ENCODE measurements around the gene PHACTR1.

The PHACTR1 gene

DNA sequence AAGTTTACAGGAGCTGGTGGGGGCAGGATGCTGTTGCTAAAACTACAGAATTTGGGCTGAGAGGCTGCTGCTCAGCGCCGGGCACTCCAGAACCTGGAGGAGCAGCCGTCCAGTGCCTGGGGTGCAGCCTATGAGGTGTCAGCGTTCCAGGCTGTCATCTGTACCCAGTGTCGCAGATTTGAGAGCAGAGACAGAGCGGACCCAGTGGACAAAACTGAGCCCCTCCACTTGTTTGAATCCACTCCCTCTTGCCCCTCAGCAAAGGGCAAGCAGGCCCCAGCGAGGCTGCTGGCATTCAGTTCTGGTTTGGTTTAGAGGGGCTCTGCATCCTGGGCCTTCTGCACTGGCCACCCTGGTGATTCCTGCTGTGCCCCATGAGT is 467.5 kb downstream of the PHACTR1 start:
- CTCF ChIA-PET: no interaction called here

GRCh38 chr6:13184547-13184946 is 468.0 kb downstream of the PHACTR1 start:
- no peak for TF ChIP-seq SP1 (IDR thresholded peaks at IDR 0.05)
- no peak for TF ChIP-seq FOXA1 (IDR thresholded peaks at IDR 0.05)
- no peak for TF ChIP-seq HDGF (IDR thresholded peaks at IDR 0.05; ENCODE audit: borderline replicate concordance)
- TF ChIP-seq LEF1 (IDR thresholded peaks at IDR 0.05; ENCODE audit: borderline replicate concordance): no peak
- no peak for TF ChIP-seq FOXM1 (IDR thresholded peaks at IDR 0.05; ENCODE audit: borderline replicate concordance)
- TF ChIP-seq ARNT (IDR thresholded peaks at IDR 0.05): no peak
- TF ChIP-seq CTBP1 (IDR thresholded peaks at IDR 0.05; ENCODE audit: borderline replicate concordance): no peak
- no peak for TF ChIP-seq TARDBP (IDR thresholded peaks at IDR 0.05)
- TF ChIP-seq BHLHE40 (IDR thresholded peaks at IDR 0.05; ENCODE audit: borderline replicate concordance): no peak
- no peak for DNase-seq (ENCODE audit: extremely low spot score)
- POLR2A ChIA-PET: no interaction called here
- CTCF ChIA-PET: no interaction called here

More for the DNA sequence above, 467.5 kb downstream of the PHACTR1 start:
- no peak for DNase-seq (ENCODE audit: extremely low spot score)
- TF ChIP-seq FOXA1 (IDR thresholded peaks at IDR 0.05): no peak
- TF ChIP-seq ELF4 (IDR thresholded peaks at IDR 0.05): no peak
- no peak for TF ChIP-seq HDGF (IDR thresholded peaks at IDR 0.05; ENCODE audit: borderline replicate concordance)
- no peak for TF ChIP-seq FOXM1 (IDR thresholded peaks at IDR 0.05; ENCODE audit: borderline replicate concordance)
- TF ChIP-seq PKNOX1 (IDR thresholded peaks at IDR 0.05): no peak
- TF ChIP-seq SP1 (IDR thresholded peaks at IDR 0.05): no peak
- TF ChIP-seq FOXK2 (IDR thresholded peaks at IDR 0.05): no peak
- TF ChIP-seq BHLHE40 (IDR thresholded peaks at IDR 0.05; ENCODE audit: borderline replicate concordance): no peak
- TF ChIP-seq CTBP1 (IDR thresholded peaks at IDR 0.05; ENCODE audit: borderline replicate concordance): no peak
- TF ChIP-seq ZNF384 (IDR thresholded peaks at IDR 0.05): no peak
- TF ChIP-seq LEF1 (IDR thresholded peaks at IDR 0.05; ENCODE audit: borderline replicate concordance): no peak
- TF ChIP-seq ARNT (IDR thresholded peaks at IDR 0.05): no peak
- TF ChIP-seq SUZ12 (IDR thresholded peaks at IDR 0.05): no peak
- TF ChIP-seq L3MBTL2 (conservative IDR thresholded peaks at IDR 0.05): no peak
- no peak for TF ChIP-seq TARDBP (IDR thresholded peaks at IDR 0.05)
- TF ChIP-seq NFRKB (IDR thresholded peaks at IDR 0.05): no peak
- POLR2A ChIA-PET: no interaction called here

DNA sequence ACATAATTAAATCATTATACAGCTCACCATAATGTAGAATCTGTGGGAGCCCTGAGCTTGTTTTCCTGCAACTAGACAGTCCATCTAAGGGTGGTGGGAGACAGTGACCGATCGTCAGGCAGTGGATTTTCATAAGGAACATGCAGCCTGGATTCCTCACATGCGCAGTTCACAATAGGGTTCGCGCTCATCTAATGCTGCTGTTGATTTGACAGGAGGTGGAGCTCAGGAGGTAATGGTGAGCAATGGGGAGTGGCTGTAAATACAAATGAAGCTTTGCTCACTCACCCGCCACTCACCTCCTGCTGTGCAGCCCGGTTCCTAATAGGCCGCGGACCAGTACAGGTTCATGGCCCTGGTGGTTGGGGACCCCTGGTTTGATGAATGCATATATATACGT is 470.3 kb downstream of the PHACTR1 start:
- ChIA-PET POLR2A (interaction anchor here (2.8 kb wide), 1 partner anchor 142 kb away, joined by 7 read pairs; the partner anchor contains the start of gene TBC1D7), CTCF (no interaction called here)
- no peak for TF ChIP-seq SUZ12 (IDR thresholded peaks at IDR 0.05)
- TF ChIP-seq CTBP1 (IDR thresholded peaks at IDR 0.05; ENCODE audit: borderline replicate concordance): no peak
- TF ChIP-seq SP1 (IDR thresholded peaks at IDR 0.05): no peak
- TF ChIP-seq FOXK2 (IDR thresholded peaks at IDR 0.05): no peak
- no peak for TF ChIP-seq NFRKB (IDR thresholded peaks at IDR 0.05)
- TF ChIP-seq TARDBP (IDR thresholded peaks at IDR 0.05): no peak
- no peak for TF ChIP-seq PKNOX1 (IDR thresholded peaks at IDR 0.05)
- TF ChIP-seq FOXA1 (IDR thresholded peaks at IDR 0.05): no peak
- TF ChIP-seq LEF1 (IDR thresholded peaks at IDR 0.05; ENCODE audit: borderline replicate concordance): no peak
- no peak for TF ChIP-seq ZNF384 (IDR thresholded peaks at IDR 0.05)
- no peak for TF ChIP-seq BHLHE40 (IDR thresholded peaks at IDR 0.05; ENCODE audit: borderline replicate concordance)
- DNase-seq (ENCODE audit: extremely low spot score): no peak

DNA sequence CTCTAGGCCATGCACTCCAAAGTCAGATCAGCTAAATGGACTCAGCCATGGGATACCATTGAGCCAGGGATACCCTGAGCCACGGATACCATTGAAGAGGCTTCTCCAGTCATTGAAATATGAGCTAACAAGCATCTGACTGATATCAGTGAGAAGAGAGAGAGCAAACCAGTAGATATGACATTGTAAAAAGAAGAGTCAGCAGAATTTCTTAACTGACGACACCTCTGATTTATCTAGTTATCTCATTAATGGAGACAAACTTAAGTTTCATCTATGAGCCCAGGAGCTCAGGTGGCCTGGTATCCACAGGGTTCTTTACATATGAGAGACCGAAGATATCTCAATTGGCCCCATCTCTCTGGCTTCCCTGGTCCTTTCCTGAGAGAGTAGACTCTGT is 471.1 kb downstream of the PHACTR1 start:
- CTCF ChIA-PET: no interaction called here
- POLR2A ChIA-PET: interaction anchor here (2.8 kb wide), 1 partner anchor 141 kb away, joined by 7 read pairs; the partner anchor contains the start of gene TBC1D7
- TF ChIP-seq HDGF (IDR thresholded peaks at IDR 0.05; ENCODE audit: borderline replicate concordance) (no peak), FOXA1 (IDR thresholded peaks at IDR 0.05) (no peak)
- no peak for DNase-seq (ENCODE audit: extremely low spot score)

GRCh38 chr6:13188306-13188705 is 471.7 kb downstream of the PHACTR1 start:
- CTCF ChIA-PET: no interaction called here
- TF ChIP-seq ELF4 (IDR thresholded peaks at IDR 0.05) (no peak), ZNF384 (IDR thresholded peaks at IDR 0.05) (no peak), FOXK2 (IDR thresholded peaks at IDR 0.05) (no peak), NFRKB (IDR thresholded peaks at IDR 0.05) (no peak), TARDBP (IDR thresholded peaks at IDR 0.05) (no peak), LEF1 (IDR thresholded peaks at IDR 0.05; ENCODE audit: borderline replicate concordance) (no peak), CTBP1 (IDR thresholded peaks at IDR 0.05; ENCODE audit: borderline replicate concordance) (no peak), HDGF (IDR thresholded peaks at IDR 0.05; ENCODE audit: borderline replicate concordance) (no peak), FOXM1 (IDR thresholded peaks at IDR 0.05; ENCODE audit: borderline replicate concordance) (no peak), L3MBTL2 (conservative IDR thresholded peaks at IDR 0.05) (no peak), SUZ12 (IDR thresholded peaks at IDR 0.05) (no peak), PKNOX1 (IDR thresholded peaks at IDR 0.05) (no peak), ARNT (IDR thresholded peaks at IDR 0.05) (no peak), BHLHE40 (IDR thresholded peaks at IDR 0.05; ENCODE audit: borderline replicate concordance) (no peak), FOXA1 (IDR thresholded peaks at IDR 0.05) (no peak), SP1 (IDR thresholded peaks at IDR 0.05) (no peak)
- DNase-seq (ENCODE audit: extremely low spot score): no peak
- POLR2A ChIA-PET: interaction anchor here (2.8 kb wide), 1 partner anchor 140 kb away, joined by 7 read pairs; the partner anchor contains the start of gene TBC1D7

GRCh38 chr6:13189710-13190109 is 473.1 kb downstream of the PHACTR1 start:
- TF ChIP-seq PKNOX1 (IDR thresholded peaks at IDR 0.05): no peak
- no peak for DNase-seq (ENCODE audit: extremely low spot score)
- ChIA-PET CTCF (no interaction called here), POLR2A (interaction anchor here (2.8 kb wide), 1 partner anchor 139 kb away, joined by 7 read pairs; the partner anchor contains the start of gene TBC1D7)
